ENCODE results near the gene LMX1A.

LMX1A gene

DNA sequence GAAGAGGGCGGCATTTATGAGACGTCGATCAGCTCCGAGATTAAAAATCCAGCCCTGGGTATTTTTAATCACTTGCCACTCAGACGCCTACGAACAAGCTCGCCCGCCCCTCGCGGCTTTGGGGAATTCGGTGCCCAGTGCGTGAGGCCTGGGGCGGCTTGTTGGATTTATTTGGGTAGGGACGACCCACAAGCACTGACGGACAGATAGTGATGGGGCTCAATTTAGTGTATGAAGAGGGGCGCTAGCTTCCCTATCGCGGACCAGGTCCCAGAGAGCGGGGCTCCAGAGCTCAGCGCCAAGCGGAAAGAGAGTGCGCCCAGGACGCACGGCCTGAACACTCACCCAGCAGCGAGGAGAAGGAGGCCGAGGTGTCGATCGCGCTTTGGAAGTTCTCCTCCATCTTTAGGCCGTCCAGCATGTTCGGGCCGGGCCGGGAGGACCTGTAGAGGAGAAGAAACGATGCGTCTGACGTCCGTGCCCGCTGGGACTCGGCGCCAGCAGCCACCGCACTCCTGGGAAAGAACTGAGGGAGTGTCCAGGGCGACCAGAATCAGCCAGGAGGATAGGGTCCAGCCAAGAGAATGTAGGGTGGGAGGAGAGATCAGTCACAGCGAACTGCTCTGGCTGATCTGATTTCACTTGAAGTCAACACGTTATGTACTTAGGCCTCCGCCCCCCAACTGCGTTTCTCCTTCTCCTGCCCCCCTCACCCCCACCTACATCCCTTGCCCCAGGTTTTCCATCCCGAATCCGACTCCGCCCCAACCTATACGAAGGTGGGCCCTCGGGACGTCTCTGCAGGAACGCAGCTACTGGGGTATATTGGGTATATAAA is 1.2 kb downstream of the LMX1A start:
- in situ Hi-C loops (cut with HindIII; ENCODE audit: low pct_unique_long_range_greater_than_20kb, low sequenced_read_pairs), result no loop called here
- TF ChIP-seq JUND (IDR thresholded peaks at IDR 0.05; ENCODE audit: low read depth), result no peak
- DNase-seq (ENCODE audit: low read depth in 1 of 2, low spot score in 1 of 2), result no peak

GRCh38 chr1:165354739-165355138 is 1.8 kb downstream of the LMX1A start:
- no peak for TF ChIP-seq JUND (IDR thresholded peaks at IDR 0.05; ENCODE audit: low read depth)
- DNase-seq (ENCODE audit: low read depth in 1 of 2, low spot score in 1 of 2), result no peak
- in situ Hi-C loops (cut with HindIII; ENCODE audit: low pct_unique_long_range_greater_than_20kb, low sequenced_read_pairs), result no loop called here

GRCh38 chr1:165353731-165354671 is 2.5 kb downstream of the LMX1A start:
- no peak for DNase-seq (ENCODE audit: low read depth in 1 of 2, low spot score in 1 of 2)
- in situ Hi-C loops (cut with HindIII; ENCODE audit: low pct_unique_long_range_greater_than_20kb, low sequenced_read_pairs), result no loop called here
- no peak for TF ChIP-seq JUND (IDR thresholded peaks at IDR 0.05; ENCODE audit: low read depth)

DNA sequence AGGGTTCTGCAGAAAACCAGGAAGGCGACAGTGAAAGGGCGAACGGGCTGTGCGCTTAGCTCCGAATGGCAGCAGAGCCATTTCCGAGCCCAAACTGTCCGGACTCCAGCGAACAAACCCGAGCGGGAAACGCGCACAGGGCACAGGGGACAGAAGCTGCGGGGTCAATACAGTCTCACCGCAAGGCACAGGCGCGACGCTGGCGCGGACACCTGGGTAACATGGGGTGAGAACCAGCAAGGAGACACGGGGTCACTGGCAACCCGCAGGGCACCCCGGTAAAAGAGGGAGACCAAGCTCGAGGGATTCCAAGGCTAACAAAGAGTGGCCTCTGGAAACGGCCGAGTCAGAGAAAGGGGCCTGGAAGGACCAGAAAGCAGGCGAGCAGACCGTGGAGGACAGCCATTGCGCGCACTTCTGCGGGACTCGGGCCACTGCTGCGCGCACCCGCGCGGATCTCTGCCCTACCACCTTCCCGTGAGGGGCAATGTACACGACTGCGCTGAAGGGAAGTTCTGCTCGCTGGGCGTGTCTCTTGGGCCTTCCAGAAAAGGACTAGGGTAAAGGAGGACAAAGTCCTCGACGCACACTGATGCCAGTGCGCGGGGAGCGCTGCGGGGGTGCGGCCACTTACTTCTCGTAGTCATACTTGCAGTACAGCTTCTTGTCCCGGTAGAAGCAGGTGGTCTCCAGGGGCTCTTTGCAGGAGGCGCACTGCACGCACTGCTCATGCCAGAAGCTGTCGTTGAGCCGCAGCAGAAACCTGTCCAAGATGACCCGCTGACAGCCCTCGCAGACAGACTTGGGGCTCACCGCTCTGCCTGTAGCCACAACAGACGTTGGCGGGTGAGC is 3.8 kb downstream of the LMX1A start:
- in situ Hi-C loops (cut with HindIII; ENCODE audit: low pct_unique_long_range_greater_than_20kb, low sequenced_read_pairs), result no loop called here
- no peak for DNase-seq (ENCODE audit: low read depth in 1 of 2, low spot score in 1 of 2)
- TF ChIP-seq JUND (IDR thresholded peaks at IDR 0.05; ENCODE audit: low read depth), result no peak

- in situ Hi-C loops (cut with HindIII; ENCODE audit: low pct_unique_long_range_greater_than_20kb, low sequenced_read_pairs), result no loop called here
- DNase-seq (ENCODE audit: low read depth in 1 of 2, low spot score in 1 of 2), result no peak
- no peak for TF ChIP-seq JUND (IDR thresholded peaks at IDR 0.05; ENCODE audit: low read depth)
Observed at GRCh38 chr1:165351863-165352441, 4.6 kb downstream of the LMX1A start.

DNA sequence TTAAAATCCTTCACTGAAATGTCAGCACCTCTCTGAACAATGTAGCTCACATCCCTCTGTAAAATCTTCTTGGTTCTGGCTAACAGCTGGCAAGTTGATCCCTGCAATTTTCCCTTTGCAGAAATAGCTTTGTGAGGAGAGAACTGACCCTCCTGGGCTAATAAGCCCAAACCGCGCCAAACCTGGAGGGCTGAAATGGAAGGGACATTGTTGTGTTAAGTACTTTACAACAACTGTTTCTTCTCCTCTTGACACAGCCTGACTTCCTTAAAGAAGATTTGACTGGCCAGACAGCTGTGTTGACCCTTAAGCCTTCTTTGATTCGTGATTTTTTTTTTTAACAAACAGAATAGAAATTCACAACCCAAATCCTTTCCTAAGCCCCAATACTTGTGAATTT is 5.7 kb downstream of the LMX1A start:
- no peak for DNase-seq (ENCODE audit: low read depth in 1 of 2, low spot score in 1 of 2)
- in situ Hi-C loops (cut with HindIII; ENCODE audit: low pct_unique_long_range_greater_than_20kb, low sequenced_read_pairs), result no loop called here

GRCh38 chr1:165345502-165345901 is 11.0 kb downstream of the LMX1A start:
- no peak for DNase-seq (ENCODE audit: low read depth in 1 of 2, low spot score in 1 of 2)
- TF ChIP-seq JUND (IDR thresholded peaks at IDR 0.05; ENCODE audit: low read depth), result no peak
- in situ Hi-C loops (cut with HindIII; ENCODE audit: low pct_unique_long_range_greater_than_20kb, low sequenced_read_pairs), result no loop called here

More for the DNA sequence above, 5.7 kb downstream of the LMX1A start:
- TF ChIP-seq JUND (IDR thresholded peaks at IDR 0.05; ENCODE audit: low read depth), result no peak

- no peak for DNase-seq (ENCODE audit: low read depth in 1 of 2, low spot score in 1 of 2)
- TF ChIP-seq JUND (IDR thresholded peaks at IDR 0.05; ENCODE audit: low read depth), result no peak
- in situ Hi-C loops (cut with HindIII; ENCODE audit: low pct_unique_long_range_greater_than_20kb, low sequenced_read_pairs), result no loop called here
Observed at GRCh38 chr1:165344736-165345135, 11.8 kb downstream of the LMX1A start.

DNA sequence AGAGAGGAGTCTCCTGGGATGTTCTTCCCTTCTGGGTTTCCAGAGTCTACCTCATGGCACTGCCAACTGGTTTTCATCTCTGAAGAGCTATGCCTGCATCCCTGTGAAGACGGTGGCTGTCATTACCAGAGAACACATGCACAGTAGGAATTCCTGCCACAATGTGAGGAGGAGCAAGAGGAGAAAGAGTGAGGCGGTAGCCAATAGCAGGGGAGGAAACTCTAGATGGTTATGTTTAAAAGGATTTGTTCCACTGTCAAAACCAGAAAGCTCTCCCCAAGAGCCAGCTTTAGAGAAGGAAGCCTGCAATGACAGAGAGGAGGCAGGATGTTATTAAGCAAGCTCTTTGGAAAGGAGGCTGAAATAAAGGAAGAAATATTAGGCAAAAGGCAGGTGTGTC is 12.3 kb downstream of the LMX1A start:
- in situ Hi-C loops (cut with HindIII; ENCODE audit: low pct_unique_long_range_greater_than_20kb, low sequenced_read_pairs), result no loop called here
- DNase-seq (ENCODE audit: low read depth in 1 of 2, low spot score in 1 of 2), result no peak
- no peak for TF ChIP-seq JUND (IDR thresholded peaks at IDR 0.05; ENCODE audit: low read depth)

DNA sequence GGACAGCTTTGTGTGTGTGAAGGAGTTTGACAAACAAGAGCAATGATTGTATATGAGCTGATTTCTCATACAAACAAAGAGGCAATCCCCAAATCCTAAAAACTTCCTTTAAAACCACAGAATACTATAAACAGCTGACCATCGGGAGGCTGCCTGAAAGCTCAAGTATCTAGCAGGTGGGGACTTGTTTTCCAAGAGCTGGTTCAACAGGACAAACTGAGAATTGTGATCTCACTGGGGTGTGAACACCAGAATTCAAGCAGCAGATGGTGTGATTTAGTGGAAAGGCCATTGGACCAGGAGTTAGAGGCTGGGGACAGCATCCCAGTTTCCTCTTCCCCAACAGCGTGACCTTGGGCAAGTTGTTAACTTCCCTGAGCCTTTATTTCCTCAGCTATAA is 13.9 kb downstream of the LMX1A start:
- in situ Hi-C loops (cut with HindIII; ENCODE audit: low pct_unique_long_range_greater_than_20kb, low sequenced_read_pairs), result no loop called here
- no peak for DNase-seq (ENCODE audit: low read depth in 1 of 2, low spot score in 1 of 2)
- no peak for TF ChIP-seq JUND (IDR thresholded peaks at IDR 0.05; ENCODE audit: low read depth)

- in situ Hi-C loops (cut with HindIII; ENCODE audit: low pct_unique_long_range_greater_than_20kb, low sequenced_read_pairs), result no loop called here
- no peak for DNase-seq (ENCODE audit: low read depth in 1 of 2, low spot score in 1 of 2)
- TF ChIP-seq JUND (IDR thresholded peaks at IDR 0.05; ENCODE audit: low read depth), result no peak
Observed at GRCh38 chr1:165342168-165342567, 14.3 kb downstream of the LMX1A start.

GRCh38 chr1:165339164-165339563 is 17.4 kb downstream of the LMX1A start:
- no peak for TF ChIP-seq JUND (IDR thresholded peaks at IDR 0.05; ENCODE audit: low read depth)
- in situ Hi-C loops (cut with HindIII; ENCODE audit: low pct_unique_long_range_greater_than_20kb, low sequenced_read_pairs), result no loop called here
- DNase-seq (ENCODE audit: low read depth in 1 of 2, low spot score in 1 of 2), result no peak
